GM12864 (cell line): ENCODE measurements around the gene FEN1.

Experiments used
- DNase-seq: peaks from one replicate; pipeline ENCODE4 v3.0.0-alpha.2; 2011; ENCODE audit warnings: low read depth
- H3K4me3 ChIP-seq: 2 replicates; pipeline ENCODE4 v1.5.1; 2011; ENCODE audit warnings: mild to moderate bottlenecking, low read depth, low read length, control low read depth
- TF ChIP-seq, protein P1 (sequence below): IDR thresholded peaks from 2 replicates; pipeline ENCODE4 v1.5.1; 2011; ENCODE audit warnings: low read depth, mild to moderate bottlenecking, moderate library complexity, low read length, control low read depth, inconsistent platforms; ENCODE audit errors: missing control alignments

FEN1 gene

DNA sequence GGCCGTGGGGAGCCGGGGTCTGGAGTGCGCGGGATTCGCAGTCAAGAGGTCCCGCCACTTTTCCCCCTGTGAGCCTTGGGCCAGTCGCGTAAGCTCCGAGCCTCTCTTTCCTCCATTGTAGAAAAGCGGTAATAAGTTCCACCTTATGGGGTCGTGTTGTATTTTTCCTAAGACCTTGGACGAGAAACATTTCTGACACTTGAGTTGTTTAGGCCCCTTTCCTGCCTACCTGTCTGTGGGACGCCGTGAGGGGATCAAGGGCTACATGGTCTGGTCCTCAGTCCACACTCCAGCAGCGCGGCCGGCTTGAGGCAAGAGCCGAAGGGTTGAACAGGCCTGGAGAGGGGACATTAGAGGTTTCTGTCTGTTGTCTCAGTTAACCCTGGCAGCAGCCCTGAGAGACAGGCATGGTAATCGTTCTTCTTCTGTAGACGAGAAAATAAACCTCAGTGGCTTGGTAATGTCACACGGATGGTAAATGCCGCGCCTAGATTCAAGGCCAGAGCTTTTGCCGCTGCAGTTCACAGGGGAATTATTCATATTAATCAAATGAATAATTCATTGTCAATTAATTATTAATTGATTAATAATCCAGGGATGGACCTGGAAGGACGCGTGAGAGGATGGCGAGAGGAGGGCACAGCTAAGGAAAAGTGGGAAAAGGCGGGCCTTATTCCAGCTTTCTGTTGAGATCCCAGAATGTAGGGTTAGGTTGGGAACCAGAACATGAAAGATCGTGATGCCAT lies 545 bp downstream of the FEN1 start:
- TF ChIP-seq, protein P1, sequence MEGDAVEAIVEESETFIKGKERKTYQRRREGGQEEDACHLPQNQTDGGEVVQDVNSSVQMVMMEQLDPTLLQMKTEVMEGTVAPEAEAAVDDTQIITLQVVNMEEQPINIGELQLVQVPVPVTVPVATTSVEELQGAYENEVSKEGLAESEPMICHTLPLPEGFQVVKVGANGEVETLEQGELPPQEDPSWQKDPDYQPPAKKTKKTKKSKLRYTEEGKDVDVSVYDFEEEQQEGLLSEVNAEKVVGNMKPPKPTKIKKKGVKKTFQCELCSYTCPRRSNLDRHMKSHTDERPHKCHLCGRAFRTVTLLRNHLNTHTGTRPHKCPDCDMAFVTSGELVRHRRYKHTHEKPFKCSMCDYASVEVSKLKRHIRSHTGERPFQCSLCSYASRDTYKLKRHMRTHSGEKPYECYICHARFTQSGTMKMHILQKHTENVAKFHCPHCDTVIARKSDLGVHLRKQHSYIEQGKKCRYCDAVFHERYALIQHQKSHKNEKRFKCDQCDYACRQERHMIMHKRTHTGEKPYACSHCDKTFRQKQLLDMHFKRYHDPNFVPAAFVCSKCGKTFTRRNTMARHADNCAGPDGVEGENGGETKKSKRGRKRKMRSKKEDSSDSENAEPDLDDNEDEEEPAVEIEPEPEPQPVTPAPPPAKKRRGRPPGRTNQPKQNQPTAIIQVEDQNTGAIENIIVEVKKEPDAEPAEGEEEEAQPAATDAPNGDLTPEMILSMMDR: no peak
- H3K4me3 ChIP-seq: peak overlapping the region; percentile 86
- DNase-seq: no peak

DNA sequence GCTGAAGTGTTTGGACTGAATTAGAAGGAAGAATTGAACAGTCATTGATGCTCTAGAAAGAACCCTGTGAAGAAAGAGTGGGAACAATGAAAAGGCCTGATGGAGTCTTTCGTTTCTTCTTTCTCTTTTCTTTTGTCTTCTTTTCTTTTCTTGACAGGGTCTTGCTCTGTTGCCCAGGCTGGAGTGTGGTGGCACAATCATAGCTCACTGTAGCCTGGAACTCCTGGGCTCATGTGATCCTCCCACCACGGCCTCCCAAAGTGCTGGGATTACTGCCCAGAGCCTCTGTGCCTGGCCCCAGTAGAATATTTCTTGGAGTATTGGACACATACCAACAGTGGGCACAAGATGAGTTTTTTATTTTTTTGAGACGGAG lies 1.1 kb downstream of the FEN1 start:
- peak overlapping the region; percentile 86 for H3K4me3 ChIP-seq
- TF ChIP-seq, protein P1: no peak
- DNase-seq: no peak

DNA sequence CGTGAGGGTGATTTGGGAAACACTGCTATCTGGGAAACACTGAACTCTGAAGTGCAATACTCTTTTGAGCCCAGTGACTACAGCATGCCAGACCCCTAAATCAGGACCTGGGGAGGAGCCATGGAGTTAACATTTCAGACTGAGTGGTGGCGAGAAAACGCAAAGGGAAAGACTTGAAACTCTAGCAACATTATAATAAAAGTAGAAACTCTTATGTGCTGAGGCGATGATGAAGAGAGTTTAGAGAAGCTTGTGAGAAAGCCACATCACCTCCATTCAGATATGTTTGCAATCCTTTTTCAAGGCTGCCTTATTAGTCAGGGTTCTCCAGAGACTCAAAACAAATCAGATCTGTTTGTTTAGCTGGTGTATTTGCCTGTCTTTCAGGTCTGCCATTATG lies 1.9 kb downstream of the FEN1 start:
- H3K4me3 ChIP-seq: no peak overlapping the region; the same call in 1 of the 2 replicates
- TF ChIP-seq, protein P1: no peak
- DNase-seq: no peak

DNA sequence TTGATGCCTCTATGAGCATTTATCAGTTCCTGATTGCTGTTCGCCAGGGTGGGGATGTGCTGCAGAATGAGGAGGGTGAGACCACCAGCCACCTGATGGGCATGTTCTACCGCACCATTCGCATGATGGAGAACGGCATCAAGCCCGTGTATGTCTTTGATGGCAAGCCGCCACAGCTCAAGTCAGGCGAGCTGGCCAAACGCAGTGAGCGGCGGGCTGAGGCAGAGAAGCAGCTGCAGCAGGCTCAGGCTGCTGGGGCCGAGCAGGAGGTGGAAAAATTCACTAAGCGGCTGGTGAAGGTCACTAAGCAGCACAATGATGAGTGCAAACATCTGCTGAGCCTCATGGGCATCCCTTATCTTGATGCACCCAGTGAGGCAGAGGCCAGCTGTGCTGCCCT lies 2.7 kb downstream of the FEN1 start:
- H3K4me3 ChIP-seq: no peak overlapping the region
- TF ChIP-seq, protein P1: no peak
- no peak for DNase-seq

DNA sequence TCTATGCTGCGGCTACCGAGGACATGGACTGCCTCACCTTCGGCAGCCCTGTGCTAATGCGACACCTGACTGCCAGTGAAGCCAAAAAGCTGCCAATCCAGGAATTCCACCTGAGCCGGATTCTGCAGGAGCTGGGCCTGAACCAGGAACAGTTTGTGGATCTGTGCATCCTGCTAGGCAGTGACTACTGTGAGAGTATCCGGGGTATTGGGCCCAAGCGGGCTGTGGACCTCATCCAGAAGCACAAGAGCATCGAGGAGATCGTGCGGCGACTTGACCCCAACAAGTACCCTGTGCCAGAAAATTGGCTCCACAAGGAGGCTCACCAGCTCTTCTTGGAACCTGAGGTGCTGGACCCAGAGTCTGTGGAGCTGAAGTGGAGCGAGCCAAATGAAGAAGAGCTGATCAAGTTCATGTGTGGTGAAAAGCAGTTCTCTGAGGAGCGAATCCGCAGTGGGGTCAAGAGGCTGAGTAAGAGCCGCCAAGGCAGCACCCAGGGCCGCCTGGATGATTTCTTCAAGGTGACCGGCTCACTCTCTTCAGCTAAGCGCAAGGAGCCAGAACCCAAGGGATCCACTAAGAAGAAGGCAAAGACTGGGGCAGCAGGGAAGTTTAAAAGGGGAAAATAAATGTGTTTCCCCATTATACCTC lies 3.3 kb downstream of the FEN1 start:
- TF ChIP-seq, protein P1: no peak
- no peak overlapping the region for H3K4me3 ChIP-seq
- DNase-seq: no peak

DNA sequence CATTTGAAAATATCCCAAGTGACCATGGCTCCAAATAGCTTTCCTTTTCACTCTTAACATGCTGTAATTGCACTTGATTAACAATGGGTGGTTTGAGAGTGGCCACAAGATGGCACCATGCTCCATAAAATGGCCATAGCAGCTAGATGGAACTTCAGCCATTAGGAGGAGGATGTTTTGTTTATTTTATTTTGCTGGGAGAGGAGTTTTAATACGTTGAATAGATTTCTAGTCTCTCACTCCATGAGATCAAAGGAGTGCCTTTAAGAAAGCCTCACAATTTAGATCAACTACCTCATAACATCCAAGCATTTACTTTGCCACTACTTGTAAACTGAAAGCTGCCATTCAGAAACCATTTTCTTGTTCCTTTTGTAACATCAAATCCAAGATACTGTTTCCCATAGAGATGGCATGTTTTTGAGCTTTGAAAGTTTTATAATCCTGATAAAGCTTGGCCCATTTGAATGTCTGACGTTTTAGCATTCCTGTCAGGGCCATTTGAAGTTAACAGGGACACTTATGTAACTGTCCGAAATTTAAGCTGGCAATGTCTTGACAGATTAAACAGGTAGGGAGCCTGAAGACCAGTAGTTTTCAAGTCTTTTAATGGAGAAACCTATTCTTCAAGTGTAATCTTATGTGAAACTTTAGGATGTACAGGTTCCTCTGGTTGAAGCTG lies 4.7 kb downstream of the FEN1 start:
- no peak overlapping the region for H3K4me3 ChIP-seq
- TF ChIP-seq, protein P1: peak; percentile 66
- peak; percentile 61 for DNase-seq
